Progenitor cell of endocrine pancreas (in vitro differentiated cells): ENCODE measurements around the gene CEP83. TPM values are rescaled to one million over a fixed set of nuclear protein-coding genes. Genes with fewer than 3 reads are reported as not detected.

Experiments
- DNase-seq: peaks from one replicate; pipeline ENCODE4 v3.0.0; 2021; ENCODE audit warnings: low spot score; ENCODE audit not compliant: unreplicated experiment
- H3K27ac Mint-ChIP-seq: 2 replicates; pipeline ENCODE4 v1.8.0; 2021; ENCODE audit warnings: mild to moderate bottlenecking, moderate library complexity, mixed read lengths
- H3K27me3 Mint-ChIP-seq: 2 replicates; pipeline ENCODE4 v1.8.0; 2021; ENCODE audit warnings: mixed read lengths
- H3K36me3 Mint-ChIP-seq: 2 replicates; pipeline ENCODE4 v1.8.0; 2022; ENCODE audit warnings: mixed read lengths; ENCODE audit not compliant: insufficient read depth
- H3K4me1 Mint-ChIP-seq: 2 replicates; pipeline ENCODE4 v1.8.0; 2021; ENCODE audit warnings: low read depth, mixed read lengths
- H3K4me3 Mint-ChIP-seq: 2 replicates; pipeline ENCODE4 v1.8.0; 2021; ENCODE audit warnings: low read depth, mild to moderate bottlenecking, moderate library complexity, mixed read lengths
- H3K9me3 Mint-ChIP-seq: 2 replicates; pipeline ENCODE4 v1.8.0; 2021; ENCODE audit warnings: low read depth, mixed read lengths
- total RNA-seq: library from RNA; stranded (reverse); gene quantifications from 2 replicates; pipeline ENCODE4 v1.2.1, GENCODE V29; 2021
- TF ChIP-seq, protein P1 (sequence below): fragments of 200-600 bp; sonication (generic); IDR thresholded peaks from one replicate; pipeline ENCODE4 v1.5.0; 2021; ENCODE audit warnings: antibody characterized with exemption, mild to moderate bottlenecking; ENCODE audit not compliant: unreplicated experiment

The CEP83 gene
- total RNA-seq, 1 donor from 2014 or later, result 38.6 TPM

DNA sequence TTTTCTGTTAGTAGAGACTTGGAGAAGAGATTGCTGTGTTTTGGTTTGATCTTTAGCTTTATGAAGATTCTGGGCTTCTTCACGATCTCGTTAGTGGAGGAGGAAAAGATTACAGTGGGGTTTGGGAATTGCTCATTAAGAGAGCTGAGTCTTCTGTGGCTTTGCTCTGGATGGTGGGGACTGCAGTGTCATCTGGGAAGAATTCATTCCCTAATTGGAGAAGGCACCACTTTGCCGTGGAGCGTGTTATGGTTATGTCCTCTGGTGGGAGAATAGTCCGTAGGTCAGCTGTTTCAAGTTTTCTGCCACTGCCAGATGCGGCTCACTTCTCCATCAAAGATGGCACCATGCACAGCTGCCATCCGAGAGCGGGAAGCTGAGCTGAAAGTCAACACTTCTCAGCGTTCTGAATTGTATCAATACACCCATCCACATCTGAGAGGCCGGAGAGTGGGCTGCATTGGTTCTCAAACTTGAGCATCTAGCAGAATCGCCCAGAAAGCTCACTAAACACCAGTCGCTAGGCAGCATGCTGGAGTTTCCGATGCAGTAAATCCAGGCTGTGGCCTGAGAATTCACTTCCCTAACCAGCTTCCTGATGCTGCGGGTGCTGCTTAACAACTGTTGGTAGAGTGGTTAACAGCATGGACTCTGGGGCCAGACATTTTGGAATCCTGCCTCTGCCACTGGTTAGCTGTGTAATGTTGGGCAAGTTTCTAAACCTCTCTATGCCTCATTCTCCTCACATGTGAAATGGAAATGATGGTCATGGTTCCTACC lies 193.5 kb downstream of the CEP83 start:
- Mint-ChIP-seq H3K27me3 (no peaks in the 10 kb centered on the region), H3K27ac (no peak overlapping the region), H3K4me3 (no peak overlapping the region), H3K36me3 (peaks cover 10% of the 10 kb centered on the region), H3K9me3 (no peaks in the 10 kb centered on the region), H3K4me1 (peaks cover under 1% of the 10 kb centered on the region)
- DNase-seq, result no peak
- TF ChIP-seq, protein P1, sequence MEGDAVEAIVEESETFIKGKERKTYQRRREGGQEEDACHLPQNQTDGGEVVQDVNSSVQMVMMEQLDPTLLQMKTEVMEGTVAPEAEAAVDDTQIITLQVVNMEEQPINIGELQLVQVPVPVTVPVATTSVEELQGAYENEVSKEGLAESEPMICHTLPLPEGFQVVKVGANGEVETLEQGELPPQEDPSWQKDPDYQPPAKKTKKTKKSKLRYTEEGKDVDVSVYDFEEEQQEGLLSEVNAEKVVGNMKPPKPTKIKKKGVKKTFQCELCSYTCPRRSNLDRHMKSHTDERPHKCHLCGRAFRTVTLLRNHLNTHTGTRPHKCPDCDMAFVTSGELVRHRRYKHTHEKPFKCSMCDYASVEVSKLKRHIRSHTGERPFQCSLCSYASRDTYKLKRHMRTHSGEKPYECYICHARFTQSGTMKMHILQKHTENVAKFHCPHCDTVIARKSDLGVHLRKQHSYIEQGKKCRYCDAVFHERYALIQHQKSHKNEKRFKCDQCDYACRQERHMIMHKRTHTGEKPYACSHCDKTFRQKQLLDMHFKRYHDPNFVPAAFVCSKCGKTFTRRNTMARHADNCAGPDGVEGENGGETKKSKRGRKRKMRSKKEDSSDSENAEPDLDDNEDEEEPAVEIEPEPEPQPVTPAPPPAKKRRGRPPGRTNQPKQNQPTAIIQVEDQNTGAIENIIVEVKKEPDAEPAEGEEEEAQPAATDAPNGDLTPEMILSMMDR, result no peak

DNA sequence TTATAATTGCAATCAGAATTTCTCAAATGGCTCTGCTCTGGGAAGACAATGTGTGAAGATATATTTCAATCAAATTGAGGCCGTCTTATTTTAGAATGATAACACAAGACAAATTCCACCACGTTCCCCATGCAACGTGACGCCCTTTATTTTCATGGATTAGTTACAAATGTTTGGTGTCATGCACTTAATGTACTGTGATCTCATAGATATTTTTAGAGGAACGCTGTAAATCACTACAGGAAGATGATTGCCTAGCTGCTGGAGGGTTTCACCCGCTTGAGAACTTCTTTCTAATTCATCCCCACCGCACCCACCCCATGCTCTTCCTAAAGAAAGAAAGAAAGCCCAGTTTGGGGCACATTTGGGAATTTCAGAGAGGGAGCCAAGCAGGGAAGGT lies 194.1 kb downstream of the CEP83 start:
- Mint-ChIP-seq H3K36me3 (peaks cover 15% of the 10 kb centered on the region), H3K4me1 (peaks cover 3% of the 10 kb centered on the region), H3K4me3 (no peak overlapping the region), H3K27me3 (no peaks in the 10 kb centered on the region), H3K9me3 (no peaks in the 10 kb centered on the region), H3K27ac (no peak overlapping the region)
- DNase-seq, result no peak
- TF ChIP-seq, protein P1, result no peak

DNA sequence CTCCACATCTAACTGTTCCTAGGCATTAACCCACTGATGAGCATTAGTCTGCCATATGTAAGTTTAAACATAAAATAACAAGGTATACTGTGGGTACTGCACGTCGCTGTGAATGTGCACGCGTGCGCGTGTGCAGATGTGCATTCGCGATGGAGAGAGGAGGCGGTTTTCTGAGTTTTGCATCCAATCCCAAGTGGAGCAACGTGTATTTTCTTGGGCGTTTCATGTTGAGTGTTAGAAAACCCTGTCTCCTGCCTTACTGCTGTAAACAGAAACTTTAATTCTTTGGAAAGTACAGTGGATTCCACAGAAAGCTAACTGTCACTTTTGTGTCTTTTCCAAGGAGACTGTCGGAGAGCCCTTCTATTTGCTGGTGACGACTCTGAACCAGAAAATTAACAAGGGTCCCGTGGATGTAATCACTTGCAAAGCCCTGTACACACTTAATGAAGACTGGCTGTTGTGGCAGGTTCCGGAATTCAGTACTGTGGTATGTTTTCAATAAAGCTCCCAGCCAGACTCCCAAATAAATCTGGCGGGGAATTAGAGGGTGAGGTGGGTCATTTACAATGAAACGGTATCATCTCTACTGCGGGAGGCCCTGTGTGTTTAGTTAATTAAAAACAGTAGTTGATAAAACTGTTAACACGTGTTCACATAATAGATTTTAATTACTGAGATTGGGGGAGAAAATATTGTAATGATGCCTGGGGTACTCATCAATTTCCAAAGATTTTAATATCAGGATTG lies 194.8 kb downstream of the CEP83 start:
- H3K9me3 Mint-ChIP-seq, result no peaks in the 10 kb centered on the region
- TF ChIP-seq, protein P1, result no peak
- H3K4me3 Mint-ChIP-seq, result no peak overlapping the region
- no peak for DNase-seq
- H3K27ac Mint-ChIP-seq, result no peak overlapping the region
- peaks cover 16% of the 10 kb centered on the region for H3K36me3 Mint-ChIP-seq
- H3K4me1 Mint-ChIP-seq, result peaks cover 3% of the 10 kb centered on the region
- no peaks in the 10 kb centered on the region for H3K27me3 Mint-ChIP-seq

DNA sequence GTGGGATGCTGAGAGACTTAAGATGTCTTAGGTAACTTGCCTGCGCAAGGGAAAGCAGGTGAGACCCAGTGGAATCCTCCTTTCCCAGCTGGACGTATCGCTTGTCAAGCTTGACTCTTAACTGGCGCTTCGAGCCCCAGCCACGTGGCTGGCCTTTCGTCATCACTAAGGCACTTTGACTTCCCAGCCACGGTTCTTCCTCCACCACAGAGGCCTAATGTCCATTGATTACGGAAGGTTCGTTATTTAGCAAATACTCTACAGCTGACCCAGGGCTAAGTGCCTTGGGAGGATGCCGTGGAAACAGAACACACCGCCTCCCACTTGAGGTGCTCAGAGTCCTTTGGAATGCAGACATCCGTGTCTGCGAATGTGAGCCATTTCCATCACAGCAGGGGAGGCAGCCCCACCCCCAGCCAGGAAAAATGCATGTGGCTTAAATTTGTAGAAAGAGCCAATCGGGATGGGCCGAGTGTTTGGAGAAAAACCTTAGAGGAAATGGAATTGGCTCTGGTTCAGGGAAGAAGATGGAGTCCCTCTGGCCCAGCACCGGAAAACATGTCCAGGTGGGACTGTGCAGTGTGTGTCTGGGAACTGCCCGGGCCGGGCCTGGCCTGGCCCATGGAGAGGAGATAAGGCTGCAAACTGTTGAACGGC lies 195.6 kb downstream of the CEP83 start:
- DNase-seq, result no peak
- no peaks in the 10 kb centered on the region for H3K27me3 Mint-ChIP-seq
- peaks cover 16% of the 10 kb centered on the region for H3K36me3 Mint-ChIP-seq
- peaks cover 3% of the 10 kb centered on the region for H3K4me1 Mint-ChIP-seq
- H3K27ac Mint-ChIP-seq, result no peak overlapping the region
- no peak overlapping the region for H3K4me3 Mint-ChIP-seq
- TF ChIP-seq, protein P1, result no peak
- no peaks in the 10 kb centered on the region for H3K9me3 Mint-ChIP-seq
